GM23338 (cell line): ENCODE measurements around the gene FANCC. TPM values are rescaled to one million over a fixed set of nuclear protein-coding genes. Genes with fewer than 3 reads are reported as not detected.

ENCODE experiments used
- ATAC-seq: fragments of 200-7000 bp; cut with Tn5 transposase; 3 replicates; pipeline ENCODE4 v1.9.1; 2020
- DNase-seq: peaks from one replicate; pipeline ENCODE4 v3.0.0-alpha.2; 2015; ENCODE audit warnings: low spot score
- H2AFZ ChIP-seq: fragments of 200-600 bp; sonication (generic); 2 replicates; pipeline ENCODE4 v1.8.0; 2016; ENCODE audit warnings: antibody characterized with exemption, mild to moderate bottlenecking, moderate library complexity
- H3F3A ChIP-seq: fragments of 200-600 bp; sonication (generic); replicated peaks from 2 replicates; pipeline ENCODE4 v1.8.0; 2017; ENCODE audit warnings: antibody characterized with exemption, mixed run types, low read depth
- H3K27ac ChIP-seq: fragments of 200-600 bp; sonication (generic); 2 replicates; pipeline ENCODE4 v1.6.1; 2016; ENCODE audit warnings: low read depth
- H3K27me3 ChIP-seq: fragments of 200-600 bp; sonication (generic); 2 replicates; pipeline ENCODE4 v1.8.0; 2016; ENCODE audit warnings: mild to moderate bottlenecking, mixed run types, moderate library complexity; ENCODE audit not compliant: insufficient read depth
- H3K36me3 ChIP-seq: fragments of 200-600 bp; sonication (generic); 2 replicates; pipeline ENCODE4 v1.8.0; 2016; ENCODE audit warnings: mild to moderate bottlenecking; ENCODE audit not compliant: insufficient read depth
- H3K4me1 ChIP-seq: fragments of 200-600 bp; sonication (generic); 2 replicates; pipeline ENCODE4 v1.8.0; 2016; ENCODE audit warnings: mild to moderate bottlenecking, moderate library complexity; ENCODE audit not compliant: insufficient read depth
- H3K4me2 ChIP-seq: fragments of 200-600 bp; sonication (generic); 2 replicates; pipeline ENCODE4 v1.7.1; 2017; ENCODE audit warnings: mixed run types
- H3K4me3 ChIP-seq: fragments of 200-600 bp; sonication (generic); 2 replicates; pipeline ENCODE4 v1.6.1; 2016; ENCODE audit warnings: mixed run types
- H3K79me2 ChIP-seq: fragments of 200-600 bp; sonication (generic); replicated peaks from 2 replicates; pipeline ENCODE4 v1.8.0; 2017; ENCODE audit warnings: mild to moderate bottlenecking; ENCODE audit not compliant: insufficient read depth
- H3K9me2 ChIP-seq: fragments of 200-600 bp; sonication (generic); 2 replicates; pipeline ENCODE4 v1.8.0; 2017; ENCODE audit not compliant: insufficient read depth
- H4K20me1 ChIP-seq: fragments of 200-600 bp; sonication (generic); replicated peaks from 2 replicates; pipeline ENCODE4 v1.8.0; 2017; ENCODE audit warnings: mild to moderate bottlenecking; ENCODE audit not compliant: insufficient read depth
- H3K27ac Mint-ChIP-seq: 2 replicates; pipeline ENCODE4 v1.8.0; 2020; ENCODE audit warnings: inconsistent platforms, mild to moderate bottlenecking, moderate library complexity, mixed read lengths
- H3K27me3 Mint-ChIP-seq: 3 replicates; pipeline ENCODE4 v1.8.0; 2022; ENCODE audit warnings: low read depth, mild to moderate bottlenecking, moderate library complexity, mixed read lengths, inconsistent platforms; ENCODE audit not compliant: insufficient read depth, poor library complexity
- H3K36me3 Mint-ChIP-seq: 3 replicates; pipeline ENCODE4 v1.8.0; 2021; ENCODE audit warnings: low read depth, mild to moderate bottlenecking, inconsistent platforms, moderate library complexity, mixed read lengths
- H3K4me1 Mint-ChIP-seq: 3 replicates; pipeline ENCODE4 v1.8.0; 2020; ENCODE audit warnings: mild to moderate bottlenecking, inconsistent platforms, mixed read lengths
- H3K4me3 Mint-ChIP-seq: 3 replicates; pipeline ENCODE4 v1.8.0; 2021; ENCODE audit warnings: moderate library complexity, mild to moderate bottlenecking, inconsistent platforms, mixed read lengths
- H3K9me3 Mint-ChIP-seq: 3 replicates; pipeline ENCODE4 v1.8.0; 2020; ENCODE audit warnings: moderate library complexity, mild to moderate bottlenecking, inconsistent platforms, mixed read lengths
- ETS1 ChIP-seq: IDR thresholded peaks from 2 replicates; pipeline ENCODE4 v1.6.1; 2016; ENCODE audit warnings: antibody characterized with exemption
- EZH2 ChIP-seq: fragments of 200-600 bp; sonication (generic); IDR thresholded peaks from one replicate; pipeline ENCODE4 v1.8.0; 2017; ENCODE audit warnings: antibody characterized with exemption, mild to moderate bottlenecking, low read depth; ENCODE audit not compliant: unreplicated experiment
- EZH2phosphoT487 ChIP-seq: fragments of 200-600 bp; sonication (generic); IDR thresholded peaks from one replicate; pipeline ENCODE4 v1.8.1; 2018; ENCODE audit warnings: antibody characterized with exemption; ENCODE audit not compliant: unreplicated experiment
- JUNB ChIP-seq: IDR thresholded peaks from one replicate; pipeline ENCODE4 v1.6.1; 2016; ENCODE audit warnings: antibody characterized with exemption; ENCODE audit not compliant: unreplicated experiment
- NANOG ChIP-seq: IDR thresholded peaks from 2 replicates; pipeline ENCODE4 v1.6.1; 2016; ENCODE audit warnings: antibody characterized with exemption, borderline replicate concordance
- POLR2AphosphoS5 ChIP-seq: IDR thresholded peaks from 2 replicates; pipeline ENCODE4 v1.6.1; 2016; ENCODE audit warnings: antibody characterized with exemption, low read depth
- REST ChIP-seq: IDR thresholded peaks from one replicate; pipeline ENCODE4 v1.6.1; 2018; ENCODE audit warnings: antibody characterized with exemption; ENCODE audit not compliant: unreplicated experiment
- STAT1 ChIP-seq: IDR thresholded peaks from one replicate; pipeline ENCODE4 v1.6.1; 2016; ENCODE audit warnings: antibody characterized with exemption; ENCODE audit not compliant: unreplicated experiment
- ZNF114 ChIP-seq: fragments of 250-450 bp; sonication (Bioruptor Pico); IDR thresholded peaks from 2 replicates; pipeline ENCODE4 v1.5.0; 2020; ENCODE audit warnings: mild to moderate bottlenecking, moderate library complexity
- ZNF331 ChIP-seq: fragments of 250-450 bp; sonication (Bioruptor Pico); IDR thresholded peaks from 2 replicates; pipeline ENCODE4 v1.5.0; 2020; ENCODE audit warnings: low read depth, mild to moderate bottlenecking, moderate library complexity
- ZNF462 ChIP-seq: fragments of 250-450 bp; sonication (Bioruptor Pico); IDR thresholded peaks from 2 replicates; pipeline ENCODE4 v1.5.0; 2020; ENCODE audit warnings: mild to moderate bottlenecking, moderate library complexity
- polyA plus RNA-seq: library from polyadenylated mRNA; unstranded; fragments of >200 nt; fragmentation: Nextera tagmentation; extraction: Ambion mirVana; gene quantifications from 2 replicates; pipeline ENCODE4 v1.2.1, GENCODE V29; 2016
- total RNA-seq: library from RNA; depleted of rRNA; stranded (reverse); fragments of >200 nt; shearing (Covaris generic); gene quantifications from 2 replicates; pipeline ENCODE4 v1.2.3, GENCODE V29; 2014
- TF ChIP-seq, protein P1 (sequence below), 2 experiments: fragments of 200-600 bp in 1 of 2; sonication (generic) in 1 of 2; conservative IDR thresholded peaks; 2 replicates each; pipeline versions ENCODE4 v1.5.1 to v1.6.1; 2016 to 2017; ENCODE audit warnings: antibody characterized with exemption in 2 of 2, low read depth in 2 of 2, mild to moderate bottlenecking in 2 of 2, moderate library complexity in 1 of 2

The FANCC gene
- total and polyA plus RNA-seq, 2 experiments from 2014 or later: 7.8 to 18.1 TPM

GRCh38 chr9:95311961-95312360 is 5.5 kb downstream of the FANCC start (continued):
- no peak for TF ChIP-seq NANOG
- TF ChIP-seq ZNF331 (CRISPR knock-in tag): no peak
- TF ChIP-seq EZH2: no peak
- no peak for TF ChIP-seq STAT1

GRCh38 chr9:95307538-95307937 is 10.0 kb downstream of the FANCC start:
- no peaks in the 10 kb centered on the region for H3K9me3 Mint-ChIP-seq
- Histone ChIP-seq H3K36me3 (no peaks in the 10 kb centered on the region), H2AFZ (no peak overlapping the region), H3K4me2 (no peak overlapping the region), H3K4me3 (no peak overlapping the region), H3K4me1 (peaks cover 12% of the 10 kb centered on the region), H3K27me3 (no peaks in the 10 kb centered on the region), H3K27ac (no peak overlapping the region), H4K20me1 (0 out of 2 replicates have a peak, but pooled peaks cover 2% of the 10 kb centered on the region), H3F3A (no peaks in the 10 kb centered on the region), H3K9me2 (no peaks in the 10 kb centered on the region), H3K79me2 (peaks cover 58% of the 10 kb centered on the region)
- no peak overlapping the region for H3K4me3 Mint-ChIP-seq
- H3K27ac Mint-ChIP-seq: no peak overlapping the region
- no peak for TF ChIP-seq ETS1
- no peak for TF ChIP-seq ZNF462 (CRISPR knock-in tag)
- no peak for TF ChIP-seq JUNB
- TF ChIP-seq ZNF114: no peak
- no peak for TF ChIP-seq EZH2
- TF ChIP-seq REST: no peak
- no peak for TF ChIP-seq ZNF331 (CRISPR knock-in tag)
- TF ChIP-seq STAT1: no peak
- TF ChIP-seq NANOG: no peak
- no peak for TF ChIP-seq POLR2AphosphoS5
- TF ChIP-seq, protein P1, sequence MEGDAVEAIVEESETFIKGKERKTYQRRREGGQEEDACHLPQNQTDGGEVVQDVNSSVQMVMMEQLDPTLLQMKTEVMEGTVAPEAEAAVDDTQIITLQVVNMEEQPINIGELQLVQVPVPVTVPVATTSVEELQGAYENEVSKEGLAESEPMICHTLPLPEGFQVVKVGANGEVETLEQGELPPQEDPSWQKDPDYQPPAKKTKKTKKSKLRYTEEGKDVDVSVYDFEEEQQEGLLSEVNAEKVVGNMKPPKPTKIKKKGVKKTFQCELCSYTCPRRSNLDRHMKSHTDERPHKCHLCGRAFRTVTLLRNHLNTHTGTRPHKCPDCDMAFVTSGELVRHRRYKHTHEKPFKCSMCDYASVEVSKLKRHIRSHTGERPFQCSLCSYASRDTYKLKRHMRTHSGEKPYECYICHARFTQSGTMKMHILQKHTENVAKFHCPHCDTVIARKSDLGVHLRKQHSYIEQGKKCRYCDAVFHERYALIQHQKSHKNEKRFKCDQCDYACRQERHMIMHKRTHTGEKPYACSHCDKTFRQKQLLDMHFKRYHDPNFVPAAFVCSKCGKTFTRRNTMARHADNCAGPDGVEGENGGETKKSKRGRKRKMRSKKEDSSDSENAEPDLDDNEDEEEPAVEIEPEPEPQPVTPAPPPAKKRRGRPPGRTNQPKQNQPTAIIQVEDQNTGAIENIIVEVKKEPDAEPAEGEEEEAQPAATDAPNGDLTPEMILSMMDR (conservative IDR thresholded peaks at IDR 0.05; ENCODE audit: low read depth in 2 of 2): no peak
- no peak for TF ChIP-seq EZH2phosphoT487
- DNase-seq: no peak
- peaks cover 9% of the 10 kb centered on the region for H3K4me1 Mint-ChIP-seq
- H3K36me3 Mint-ChIP-seq: no peaks in the 10 kb centered on the region
- no peaks in the 10 kb centered on the region for H3K27me3 Mint-ChIP-seq
- ATAC-seq: no peak
